ENCODE results near the gene DLST.

- no peak for TF ChIP-seq CTCF (conservative IDR thresholded peaks at IDR 0.05)
- TF ChIP-seq EZH2 (IDR thresholded peaks at IDR 0.05; ENCODE audit: low read depth) = no peak
Observed at GRCh38 chr14:74897642-74898041, 15.9 kb downstream of the DLST start.
